22Rv1 (cell line): Measurements from ENCODE around the gene AAK1.

ENCODE experiments used
- ZFX ChIP-seq: fragments of 450-650 bp; IDR thresholded peaks from 2 replicates; pipeline ENCODE4 v1.6.1; 2017; ENCODE audit warnings: antibody characterized with exemption, borderline replicate concordance
- TF ChIP-seq, protein P1 (sequence below): fragments of 450-650 bp; IDR thresholded peaks from 2 replicates; pipeline ENCODE4 v1.5.1; 2017; ENCODE audit warnings: mild to moderate bottlenecking

DNA sequence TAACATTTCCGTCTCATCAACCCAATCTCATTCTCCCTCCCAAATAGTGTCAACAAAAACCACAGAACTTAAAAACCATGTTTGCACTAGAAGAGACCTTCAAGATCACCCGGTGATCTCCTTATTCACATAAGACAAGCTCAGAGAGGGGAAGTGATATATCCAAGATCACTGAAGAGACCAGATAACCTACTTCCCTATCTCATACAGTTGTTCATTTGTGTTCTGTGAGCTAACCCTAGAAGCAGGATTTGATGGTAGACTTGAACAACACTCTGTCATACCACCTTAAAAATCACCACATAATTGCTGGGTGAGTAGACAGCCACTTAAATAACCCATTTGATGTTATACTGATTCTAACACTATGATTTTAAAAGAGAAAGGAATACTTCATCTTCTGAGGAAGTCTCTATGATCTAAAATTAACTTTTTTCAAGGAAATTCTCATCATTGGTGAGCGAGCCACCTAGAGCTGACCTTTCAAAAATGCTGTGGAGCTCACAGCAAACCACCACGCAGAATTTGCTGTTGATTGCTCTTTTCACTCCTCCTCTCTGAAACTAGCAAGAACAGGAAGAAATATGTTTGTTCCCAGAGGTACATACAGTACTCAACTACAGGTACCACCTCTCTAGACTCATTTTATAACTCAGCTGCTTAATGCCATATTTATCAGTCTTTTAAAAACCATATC is 15.1 kb downstream of the AAK1 start:
- TF ChIP-seq, protein P1, sequence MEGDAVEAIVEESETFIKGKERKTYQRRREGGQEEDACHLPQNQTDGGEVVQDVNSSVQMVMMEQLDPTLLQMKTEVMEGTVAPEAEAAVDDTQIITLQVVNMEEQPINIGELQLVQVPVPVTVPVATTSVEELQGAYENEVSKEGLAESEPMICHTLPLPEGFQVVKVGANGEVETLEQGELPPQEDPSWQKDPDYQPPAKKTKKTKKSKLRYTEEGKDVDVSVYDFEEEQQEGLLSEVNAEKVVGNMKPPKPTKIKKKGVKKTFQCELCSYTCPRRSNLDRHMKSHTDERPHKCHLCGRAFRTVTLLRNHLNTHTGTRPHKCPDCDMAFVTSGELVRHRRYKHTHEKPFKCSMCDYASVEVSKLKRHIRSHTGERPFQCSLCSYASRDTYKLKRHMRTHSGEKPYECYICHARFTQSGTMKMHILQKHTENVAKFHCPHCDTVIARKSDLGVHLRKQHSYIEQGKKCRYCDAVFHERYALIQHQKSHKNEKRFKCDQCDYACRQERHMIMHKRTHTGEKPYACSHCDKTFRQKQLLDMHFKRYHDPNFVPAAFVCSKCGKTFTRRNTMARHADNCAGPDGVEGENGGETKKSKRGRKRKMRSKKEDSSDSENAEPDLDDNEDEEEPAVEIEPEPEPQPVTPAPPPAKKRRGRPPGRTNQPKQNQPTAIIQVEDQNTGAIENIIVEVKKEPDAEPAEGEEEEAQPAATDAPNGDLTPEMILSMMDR: no peak
- no peak for TF ChIP-seq ZFX
